ENCODE measurements around the gene PDHX.

PDHX gene

GRCh38 chr11:34978236-34979191, 62.1 kb downstream of the PDHX start:
- TF ChIP-seq, protein P1, sequence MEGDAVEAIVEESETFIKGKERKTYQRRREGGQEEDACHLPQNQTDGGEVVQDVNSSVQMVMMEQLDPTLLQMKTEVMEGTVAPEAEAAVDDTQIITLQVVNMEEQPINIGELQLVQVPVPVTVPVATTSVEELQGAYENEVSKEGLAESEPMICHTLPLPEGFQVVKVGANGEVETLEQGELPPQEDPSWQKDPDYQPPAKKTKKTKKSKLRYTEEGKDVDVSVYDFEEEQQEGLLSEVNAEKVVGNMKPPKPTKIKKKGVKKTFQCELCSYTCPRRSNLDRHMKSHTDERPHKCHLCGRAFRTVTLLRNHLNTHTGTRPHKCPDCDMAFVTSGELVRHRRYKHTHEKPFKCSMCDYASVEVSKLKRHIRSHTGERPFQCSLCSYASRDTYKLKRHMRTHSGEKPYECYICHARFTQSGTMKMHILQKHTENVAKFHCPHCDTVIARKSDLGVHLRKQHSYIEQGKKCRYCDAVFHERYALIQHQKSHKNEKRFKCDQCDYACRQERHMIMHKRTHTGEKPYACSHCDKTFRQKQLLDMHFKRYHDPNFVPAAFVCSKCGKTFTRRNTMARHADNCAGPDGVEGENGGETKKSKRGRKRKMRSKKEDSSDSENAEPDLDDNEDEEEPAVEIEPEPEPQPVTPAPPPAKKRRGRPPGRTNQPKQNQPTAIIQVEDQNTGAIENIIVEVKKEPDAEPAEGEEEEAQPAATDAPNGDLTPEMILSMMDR (IDR thresholded peaks at IDR 0.05; ENCODE audit: low read depth, low read length) = no peak
- no peak for DNase-seq (ENCODE audit: extremely low read depth, low read depth)

GRCh38 chr11:34984514-34984913, 68.1 kb downstream of the PDHX start:
- DNase-seq (ENCODE audit: extremely low read depth, low read depth) = no peak
- TF ChIP-seq, protein P1 (IDR thresholded peaks at IDR 0.05; ENCODE audit: low read depth, low read length) = no peak

- no peak for DNase-seq (ENCODE audit: extremely low read depth, low read depth)
- TF ChIP-seq, protein P1 (IDR thresholded peaks at IDR 0.05; ENCODE audit: low read depth, low read length) = no peak
These were observed 70.6 kb downstream of the PDHX start for GRCh38 chr11:34986883-34987520.

- no peak for DNase-seq (ENCODE audit: extremely low read depth, low read depth)
- TF ChIP-seq, protein P1 (IDR thresholded peaks at IDR 0.05; ENCODE audit: low read depth, low read length) = no peak
These were observed 71.2 kb downstream of the PDHX start for GRCh38 chr11:34987617-34988016.

- DNase-seq (ENCODE audit: extremely low read depth, low read depth) = no peak
- TF ChIP-seq, protein P1 (IDR thresholded peaks at IDR 0.05; ENCODE audit: low read depth, low read length) = no peak
These were observed 72.2 kb downstream of the PDHX start for GRCh38 chr11:34988294-34989255.

DNA sequence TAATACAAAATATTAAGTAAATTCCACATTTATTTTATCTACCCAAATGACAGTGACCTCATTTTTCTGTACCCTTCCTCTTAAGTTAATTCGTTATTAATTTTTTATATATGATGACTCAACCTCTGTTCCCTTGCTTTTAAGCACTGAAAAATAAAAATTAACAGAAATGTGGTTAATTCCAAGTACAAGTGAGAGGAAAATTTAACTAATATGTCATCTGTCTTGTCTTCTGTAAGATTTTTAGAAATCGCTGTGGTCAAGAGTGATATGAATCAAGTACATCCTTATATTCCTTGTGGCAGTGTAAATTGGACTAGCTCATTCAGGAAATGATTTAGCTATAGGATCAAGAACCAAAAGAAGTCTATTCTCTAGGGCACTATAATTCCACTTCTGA, 74.5 kb downstream of the PDHX start:
- DNase-seq (ENCODE audit: extremely low read depth, low read depth) = no peak
- TF ChIP-seq, protein P1 (IDR thresholded peaks at IDR 0.05; ENCODE audit: low read depth, low read length) = no peak

Data from AG09319 (cell line).